Mucosa of rectum (tissue), 2 donors: ENCODE results near the gene C7orf25.

ENCODE experiments used
- H3K27ac ChIP-seq, 2 donors: one replicate each; pipeline ENCODE4 v1.7.0; 2013; ENCODE audit warnings: inconsistent platforms in 2 of 2, low read depth in 2 of 2, low read length in 2 of 2
- H3K27me3 ChIP-seq, 2 donors: one replicate each; pipeline ENCODE4 v1.7.0; 2013; ENCODE audit warnings: low read length in 2 of 2; ENCODE audit not compliant: control insufficient read depth in 2 of 2, insufficient read depth in 2 of 2
- H3K36me3 ChIP-seq, 2 donors: one replicate each; pipeline ENCODE4 v1.7.0; 2013; ENCODE audit warnings: low read length in 2 of 2; ENCODE audit not compliant: control insufficient read depth in 2 of 2, insufficient read depth in 2 of 2
- H3K4me1 ChIP-seq, 2 donors: one replicate each; pipeline ENCODE4 v1.7.0; 2013; ENCODE audit warnings: low read length in 2 of 2, mild to moderate bottlenecking in 1 of 2; ENCODE audit not compliant: control insufficient read depth in 2 of 2, insufficient read depth in 2 of 2
- H3K4me3 ChIP-seq, 2 donors: one replicate each; pipeline ENCODE4 v1.7.0; 2013; ENCODE audit warnings: low read length in 2 of 2
- H3K9ac ChIP-seq, 2 donors: one replicate each; pipeline ENCODE4 v1.7.0; 2013; ENCODE audit warnings: low read length in 2 of 2, low read depth in 1 of 2, mild to moderate bottlenecking in 1 of 2
- H3K9me3 ChIP-seq, 2 donors: one replicate each; pipeline ENCODE4 v1.7.0; 2013; ENCODE audit warnings: low read length in 2 of 2; ENCODE audit not compliant: control insufficient read depth in 2 of 2
- donor health status: healthy.
- donor health status: Normal muscosa, but diverticular disease.

Gene C7orf25

DNA sequence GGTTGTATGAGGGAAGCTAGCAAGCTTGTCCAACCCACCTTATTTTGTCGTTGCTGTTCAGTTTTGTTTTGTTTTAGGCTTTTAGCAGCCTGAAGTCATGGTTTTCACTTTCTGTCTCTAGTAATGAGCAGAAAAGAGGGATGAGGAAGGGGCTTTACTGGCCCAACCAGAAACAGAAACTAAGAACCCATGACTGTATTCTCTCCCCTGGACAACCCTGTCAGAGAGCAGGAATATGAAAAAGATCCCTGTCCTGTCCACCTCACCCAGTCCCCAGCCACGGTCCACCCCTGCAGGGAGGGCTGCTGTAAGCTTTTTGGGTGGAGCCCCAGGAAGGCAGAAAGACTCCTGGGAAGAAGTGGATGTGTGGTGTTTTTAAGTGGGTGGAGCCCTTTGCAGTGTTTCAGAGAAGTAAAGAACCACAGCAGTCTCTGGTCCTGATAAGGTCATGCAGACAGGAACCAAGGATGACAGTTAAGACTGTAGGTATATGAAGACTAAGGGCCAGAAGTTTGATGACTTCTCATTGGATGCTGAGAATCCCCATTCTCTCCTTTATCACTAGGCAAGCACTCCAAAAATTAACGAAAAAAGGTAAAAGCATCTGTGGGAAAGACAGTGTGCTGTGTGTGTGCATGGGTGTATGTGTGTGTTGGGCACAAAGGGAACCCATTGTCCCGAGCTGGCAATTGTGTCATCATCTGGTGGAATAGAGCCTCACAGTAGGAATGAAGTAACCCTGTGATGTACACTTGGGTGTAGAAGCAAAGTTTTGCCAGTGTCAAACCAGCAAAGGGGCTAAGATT is 34.2 kb upstream of the C7orf25 start:
- Histone ChIP-seq H3K27me3 (no peaks in the 10 kb centered on the region), H3K4me3 (no peak overlapping the region), H3K9me3 (no peaks in the 10 kb centered on the region), H3K4me1 (no peaks in the 10 kb centered on the region), H3K36me3 (no peaks in the 10 kb centered on the region), H3K9ac (no peak overlapping the region), H3K27ac (no peak overlapping the region)

DNA sequence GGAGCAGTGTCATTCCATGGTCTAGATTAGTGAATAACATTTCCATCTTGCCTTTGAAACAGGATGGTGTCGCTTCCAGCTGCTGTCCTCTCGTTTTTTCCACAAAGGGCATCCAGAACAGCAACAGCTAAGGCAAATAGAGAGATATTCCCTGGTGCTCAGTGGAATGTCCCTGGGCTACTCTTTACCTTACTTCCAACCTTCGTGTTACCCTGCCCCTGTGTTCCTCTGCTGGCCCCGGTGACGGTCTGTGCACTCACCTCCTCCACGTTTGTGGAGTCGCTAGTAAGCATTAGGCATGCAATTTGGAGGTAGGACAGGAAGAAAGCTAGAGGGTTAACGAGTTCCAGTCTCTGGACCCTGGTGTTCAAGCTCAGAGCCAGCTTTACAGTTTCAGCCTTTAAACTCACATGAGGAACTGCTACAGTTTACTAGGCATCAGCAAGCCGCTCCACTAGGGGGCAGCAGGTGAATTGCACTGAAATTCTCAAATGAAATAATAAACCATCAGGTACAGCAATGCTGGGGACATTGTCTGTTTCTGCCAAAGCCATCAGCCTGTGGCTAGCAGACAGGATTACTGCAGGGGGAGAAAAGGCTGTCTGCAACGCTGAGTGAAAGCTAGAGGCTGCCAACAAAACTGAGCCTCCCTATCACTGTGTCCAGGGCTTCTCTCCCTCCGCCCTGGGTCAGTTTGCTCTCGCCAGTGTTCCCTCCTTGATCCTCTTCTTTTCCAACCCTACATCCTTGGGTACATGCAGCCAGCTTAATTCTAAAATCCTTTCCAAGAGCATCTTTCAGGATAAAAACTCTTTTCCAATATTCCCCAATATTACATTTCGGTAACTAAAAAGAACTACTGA is 29.3 kb upstream of the C7orf25 start:
- Histone ChIP-seq H3K36me3 (peaks cover 18 to 29% of the 10 kb centered on the region in 2 donors), H3K9me3 (no peaks in the 10 kb centered on the region), H3K9ac (no peak overlapping the region), H3K27ac (no peak overlapping the region), H3K27me3 (no peaks in the 10 kb centered on the region), H3K4me3 (no peak overlapping the region), H3K4me1 (no peaks in the 10 kb centered on the region)

DNA sequence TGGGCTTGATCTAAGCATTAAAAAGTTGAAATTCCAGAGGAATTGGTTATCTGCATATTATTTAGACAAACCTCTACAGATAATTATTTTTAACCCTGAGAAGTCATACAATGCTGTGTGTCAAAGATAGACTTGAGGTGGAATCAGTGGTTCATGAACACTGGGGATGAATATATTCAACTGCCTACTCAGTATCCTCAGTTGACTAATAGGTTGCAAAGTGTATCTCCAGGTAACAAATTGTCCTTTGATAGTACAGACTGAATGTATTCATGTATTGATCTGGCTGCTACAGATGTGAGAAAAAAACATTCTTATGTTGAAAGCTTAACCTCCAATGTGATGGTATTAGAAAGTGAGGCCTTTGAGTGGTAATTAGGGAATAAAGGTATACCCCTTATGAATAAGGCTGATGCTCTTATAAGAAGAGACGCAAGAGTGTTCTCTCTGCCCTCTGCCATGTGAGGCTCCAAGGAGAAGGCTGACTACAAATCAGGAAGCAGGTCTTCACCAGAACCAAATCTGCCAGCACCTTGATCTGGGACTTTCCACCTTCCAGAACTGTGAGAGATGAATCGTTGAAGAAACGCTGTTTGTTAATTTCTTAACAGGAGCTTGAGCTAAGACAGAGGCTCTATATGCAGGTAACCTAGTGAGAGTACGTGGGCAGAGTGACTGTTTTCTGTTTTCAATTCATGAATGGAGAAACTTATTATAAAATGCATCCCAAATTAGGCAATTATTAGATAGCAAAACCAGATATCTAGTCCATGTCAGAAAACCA is 27.8 kb upstream of the C7orf25 start:
- Histone ChIP-seq H3K9ac (no peak overlapping the region), H3K4me1 (no peaks in the 10 kb centered on the region), H3K27me3 (no peaks in the 10 kb centered on the region), H3K36me3 (peaks cover 30 to 43% of the 10 kb centered on the region in 2 donors), H3K4me3 (no peak overlapping the region), H3K9me3 (no peaks in the 10 kb centered on the region), H3K27ac (no peak overlapping the region)

DNA sequence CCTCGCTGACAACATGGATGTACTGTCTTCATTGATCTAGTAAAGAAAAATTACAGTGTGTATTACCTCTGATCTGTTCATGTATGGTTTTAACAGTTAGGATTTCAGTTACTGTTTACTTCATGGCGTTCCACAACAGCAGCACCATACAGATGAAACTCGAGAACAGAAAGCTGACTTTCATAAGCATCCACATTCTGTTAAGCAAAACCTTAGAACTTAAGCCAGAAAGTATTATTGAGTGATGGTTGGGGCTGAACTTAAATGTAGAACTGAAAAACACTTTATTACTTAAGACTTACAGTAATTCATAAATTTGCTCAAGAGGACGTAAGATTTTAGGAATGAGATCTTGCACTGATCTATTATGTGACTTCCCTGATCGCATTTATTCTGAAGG is 24.0 kb upstream of the C7orf25 start:
- no peak overlapping the region for H3K27ac ChIP-seq
- H3K9ac ChIP-seq, result no peak overlapping the region
- H3K4me1 ChIP-seq, result peaks cover 10 to 12% of the 10 kb centered on the region in 2 donors
- peaks cover 30 to 43% of the 10 kb centered on the region in 2 donors for H3K36me3 ChIP-seq
- H3K27me3 ChIP-seq, result no peaks in the 10 kb centered on the region
- H3K9me3 ChIP-seq, result no peaks in the 10 kb centered on the region
- H3K4me3 ChIP-seq, result no peak overlapping the region

DNA sequence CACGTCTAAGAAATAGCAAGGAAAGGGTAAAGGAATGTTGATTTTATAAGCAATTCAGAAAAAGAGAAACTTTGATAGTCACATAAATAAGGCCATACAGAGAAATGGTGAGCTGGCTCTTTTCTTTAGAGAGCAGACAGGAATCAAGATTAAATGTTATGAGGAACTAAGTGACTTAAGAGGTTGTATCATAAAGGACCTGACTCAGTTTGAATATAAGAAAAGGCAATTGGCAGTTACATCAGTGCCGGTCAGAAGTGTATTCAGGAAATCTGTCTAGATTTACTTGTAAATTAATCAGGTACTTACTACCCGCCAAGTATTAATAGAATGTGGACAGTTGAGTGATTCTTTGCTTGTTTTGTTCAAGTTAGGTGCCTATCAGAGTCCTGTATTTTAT is 22.4 kb upstream of the C7orf25 start:
- Histone ChIP-seq H3K9me3 (no peaks in the 10 kb centered on the region), H3K9ac (no peak overlapping the region), H3K4me3 (no peak overlapping the region), H3K4me1 (peaks cover 19 to 21% of the 10 kb centered on the region in 2 donors), H3K27ac (no peak overlapping the region), H3K27me3 (no peaks in the 10 kb centered on the region), H3K36me3 (peaks cover 30 to 36% of the 10 kb centered on the region in 2 donors)

DNA sequence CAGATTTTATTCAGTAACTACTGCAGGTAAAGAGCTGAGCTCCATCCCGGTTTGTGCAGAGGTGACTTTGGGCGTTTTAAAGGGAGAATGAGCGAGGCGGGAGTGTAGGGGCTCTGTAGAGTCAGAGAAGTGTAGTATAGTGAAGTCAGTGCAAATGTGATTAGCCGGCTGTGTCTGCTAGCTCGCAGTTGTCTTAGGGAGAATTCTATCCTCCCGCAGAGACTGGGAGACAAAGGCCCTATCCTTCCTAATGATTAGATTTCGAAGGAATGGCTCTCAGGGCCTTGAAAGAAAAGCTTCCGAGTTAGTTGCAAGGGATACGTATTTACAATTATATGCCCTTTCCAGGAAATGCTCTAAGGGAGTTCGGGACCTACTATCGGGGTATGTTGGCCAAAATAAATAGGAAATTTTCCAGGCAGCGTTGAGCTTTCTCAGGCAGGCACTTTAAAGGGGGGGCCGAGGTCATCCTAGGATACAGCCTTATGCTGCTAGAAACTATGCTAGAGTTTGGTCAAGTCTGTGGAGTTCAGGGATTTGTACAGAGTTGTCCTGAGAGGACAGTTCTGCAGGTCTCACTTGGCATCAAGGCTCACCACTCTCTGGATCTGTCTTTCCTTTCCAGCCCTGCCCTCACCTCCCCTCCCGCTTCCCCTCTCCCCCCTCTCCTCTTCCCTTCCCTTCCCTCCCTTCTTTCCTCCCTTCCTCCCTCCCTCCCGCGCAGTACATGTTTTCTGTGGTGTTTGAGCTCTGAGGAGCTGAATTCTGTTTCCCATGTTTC is 21.1 kb upstream of the C7orf25 start:
- H3K27ac ChIP-seq, result peak overlapping the region in 1 of 2 donors; percentile 69
- H3K9ac ChIP-seq, result peak overlapping the region; percentile 77 to 79
- peaks cover 19 to 23% of the 10 kb centered on the region in 2 donors for H3K4me1 ChIP-seq
- H3K4me3 ChIP-seq, result peak overlapping the region; percentile 96 to 99
- H3K36me3 ChIP-seq, result peaks cover 22 to 25% of the 10 kb centered on the region in 2 donors
- H3K27me3 ChIP-seq, result no peaks in the 10 kb centered on the region
- no peaks in the 10 kb centered on the region for H3K9me3 ChIP-seq

DNA sequence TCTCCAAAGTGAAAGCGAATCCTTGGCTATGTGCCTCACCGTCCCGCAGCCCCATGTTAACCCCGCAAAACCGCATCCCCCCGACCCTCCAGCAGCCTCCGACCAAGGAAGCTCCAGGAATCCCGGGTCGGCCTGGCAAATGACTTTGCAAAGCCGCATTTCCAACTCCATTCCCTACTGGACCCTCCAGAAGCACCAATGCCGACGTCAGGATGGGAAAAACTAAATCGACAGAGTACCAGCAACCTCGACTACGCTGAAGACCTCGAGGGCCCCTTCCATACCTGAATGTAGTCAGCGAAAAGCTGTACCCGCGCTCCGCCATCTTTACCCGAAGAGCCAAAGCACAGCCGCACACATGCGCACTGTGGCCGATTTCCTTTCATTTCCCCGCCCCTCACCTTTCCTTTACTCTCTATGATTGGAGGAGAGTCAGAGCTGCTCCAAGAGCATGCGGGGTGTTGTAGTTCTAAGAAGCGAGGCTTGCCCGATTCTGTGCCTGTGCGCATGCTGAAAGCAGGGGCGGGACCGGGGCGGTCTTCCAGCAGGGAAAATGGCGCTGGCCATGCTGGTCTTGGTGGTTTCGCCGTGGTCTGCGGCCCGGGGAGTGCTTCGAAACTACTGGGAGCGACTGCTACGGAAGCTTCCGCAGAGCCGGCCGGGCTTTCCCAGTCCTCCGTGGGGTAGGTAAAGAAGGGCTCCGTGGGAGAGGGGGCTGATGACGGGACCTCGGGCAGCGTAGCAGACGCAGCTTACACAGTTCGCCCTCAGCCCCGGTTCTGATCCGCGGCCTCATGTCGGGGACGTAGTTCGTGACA is 20.2 kb upstream of the C7orf25 start, which contains the start of the genes MRPL32 and PSMA2:
TSS of gene MRPL32 (plus strand) at position 543 of the 818 bp plus-strand sequence. CDS start at position 554, 11 bp downstream.
TSS of gene PSMA2 (minus strand) at position 341 of the 818 bp plus-strand sequence. CDS start at position 325, 16 bp downstream.
- peaks cover 19 to 23% of the 10 kb centered on the region in 2 donors for H3K4me1 ChIP-seq
- H3K4me3 ChIP-seq, result peak within 1 kb of the TSS; percentile 96 to 99
- H3K27me3 ChIP-seq, result no peaks in the 10 kb centered on the region
- peak within 1 kb of the TSS; percentile 79 to 97 for H3K9ac ChIP-seq
- H3K27ac ChIP-seq, result peak within 1 kb of the TSS; percentile 57 to 78
- peaks cover 17 to 18% of the 10 kb centered on the region in 2 donors for H3K36me3 ChIP-seq
- H3K9me3 ChIP-seq, result no peaks in the 10 kb centered on the region

DNA sequence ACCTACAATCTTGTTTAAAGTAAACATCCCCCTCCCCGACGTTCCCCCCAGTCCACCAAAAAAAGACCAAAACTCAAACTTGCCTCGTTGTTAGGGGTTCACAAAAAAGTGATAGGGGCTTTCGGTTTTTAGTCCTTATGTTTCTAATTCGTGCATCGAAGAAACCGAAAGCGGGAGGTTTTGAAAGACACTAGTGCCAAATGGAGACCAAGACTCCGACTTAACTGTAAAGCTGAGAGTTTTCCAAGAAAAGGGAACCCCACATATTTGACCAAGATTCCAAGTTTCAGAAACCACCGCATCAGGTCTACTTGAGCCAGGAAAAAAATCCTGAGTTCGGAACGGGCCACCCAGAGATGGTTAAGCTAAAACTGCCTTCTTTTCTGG is 19.6 kb upstream of the C7orf25 start:
- peak overlapping the region; percentile 79 to 97 for H3K9ac ChIP-seq
- H3K4me1 ChIP-seq, result peaks cover 19 to 23% of the 10 kb centered on the region in 2 donors
- peak overlapping the region; percentile 96 to 99 for H3K4me3 ChIP-seq
- no peaks in the 10 kb centered on the region for H3K27me3 ChIP-seq
- H3K27ac ChIP-seq, result peak overlapping the region; percentile 46 to 78
- no peaks in the 10 kb centered on the region for H3K9me3 ChIP-seq
- peaks cover 15 to 16% of the 10 kb centered on the region in 2 donors for H3K36me3 ChIP-seq
